ENCODE measurements around the gene CLCNKB.
"Not testable (repeated sequence)": the region's sequence is repeated elsewhere in the genome, so short reads cannot be mapped to it uniquely, and the experiment has no call there.

CLCNKB gene

DNA sequence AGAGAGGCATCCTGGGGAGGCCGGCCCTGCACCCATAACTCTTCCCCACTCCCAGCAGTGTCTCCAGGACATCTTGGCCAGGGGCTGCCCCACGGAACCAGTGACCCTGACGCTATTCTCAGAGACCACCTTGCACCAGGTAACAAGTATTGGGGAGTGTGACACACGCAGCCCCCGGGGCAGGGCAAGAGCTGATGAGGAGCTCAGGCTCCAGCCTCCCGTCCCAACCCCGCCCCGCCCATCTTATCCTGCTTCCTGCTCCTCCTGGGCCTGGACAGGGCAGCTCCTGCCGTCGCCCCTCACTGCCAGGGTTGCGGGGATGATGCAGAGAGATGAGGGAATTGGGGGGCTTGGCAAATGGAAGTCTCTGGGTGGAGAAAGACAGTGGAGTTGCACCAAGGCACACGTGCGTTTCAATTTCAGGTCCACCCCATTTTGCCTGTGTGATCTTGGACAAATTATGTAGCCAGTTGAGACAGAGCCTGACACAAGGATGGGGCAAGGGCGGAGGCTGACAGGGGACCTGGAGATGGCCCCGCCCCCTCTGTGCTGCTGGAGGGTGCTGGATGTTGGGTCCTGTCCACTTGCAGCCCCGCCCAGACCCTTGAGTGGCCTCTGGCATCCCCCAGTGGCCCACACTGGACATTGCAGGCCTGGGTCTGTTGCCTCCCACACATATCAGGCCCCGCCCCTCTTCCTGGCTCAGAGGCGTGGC is 11.0 kb upstream of the CLCNKB start:
- ATAC-seq, result peak; percentile 97
- TF ChIP-seq ISL1 (CRISPR knock-in tag; IDR thresholded peaks at IDR 0.05) (no peak), ZFP3 (CRISPR knock-in tag; IDR thresholded peaks at IDR 0.05) (no peak), PPARA (CRISPR knock-in tag; IDR thresholded peaks at IDR 0.05; ENCODE audit: borderline replicate concordance) (no peak)

DNA sequence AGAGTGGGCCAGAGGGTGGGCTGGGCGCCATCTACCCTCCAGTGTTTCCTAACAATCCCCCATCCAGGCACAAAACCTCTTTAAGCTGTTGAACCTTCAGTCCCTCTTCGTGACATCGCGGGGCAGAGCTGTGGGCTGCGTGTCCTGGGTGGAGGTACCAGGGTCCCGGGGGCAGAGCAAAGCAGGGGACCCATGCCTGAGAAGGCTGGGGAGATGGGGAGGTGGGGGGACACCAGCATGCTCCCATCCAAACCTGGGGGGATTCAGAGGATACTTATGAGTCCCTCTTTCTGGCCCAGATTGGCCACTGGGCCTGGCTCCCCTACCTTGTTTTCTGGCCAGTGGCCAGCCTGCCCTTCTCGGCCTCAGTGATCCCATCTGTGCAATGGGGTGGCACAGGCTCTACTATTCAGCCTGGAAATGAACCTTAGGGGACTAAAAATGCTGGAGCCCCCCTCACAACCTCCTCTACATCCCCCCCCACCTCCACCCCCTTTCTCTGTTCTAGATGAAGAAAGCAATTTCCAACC is 10.4 kb upstream of the CLCNKB start:
- not testable (repeated sequence) for ATAC-seq

GRCh38 chr1:16036461-16036860 is 7.1 kb upstream of the CLCNKB start:
- ATAC-seq, result not testable (repeated sequence)

GRCh38 chr1:16038620-16038912 is 5.0 kb upstream of the CLCNKB start:
- no peak for ATAC-seq
- TF ChIP-seq GLIS3 (CRISPR knock-in tag; IDR thresholded peaks at IDR 0.05) (no peak), OSR1 (CRISPR knock-in tag; IDR thresholded peaks at IDR 0.05) (no peak), ZNF8 (CRISPR knock-in tag; IDR thresholded peaks at IDR 0.05) (no peak), TCF4 (CRISPR knock-in tag; IDR thresholded peaks at IDR 0.05; ENCODE audit: borderline replicate concordance) (no peak), BACH2 (CRISPR knock-in tag; IDR thresholded peaks at IDR 0.05; ENCODE audit: borderline replicate concordance) (no peak), CSDC2 (CRISPR knock-in tag; IDR thresholded peaks at IDR 0.05) (no peak), ZNF565 (CRISPR knock-in tag; conservative IDR thresholded peaks at IDR 0.05; ENCODE audit: low read depth) (no peak), RARB (CRISPR knock-in tag; IDR thresholded peaks at IDR 0.05) (no peak)

- ATAC-seq, result not testable (repeated sequence)
These were observed 3.7 kb upstream of the CLCNKB start for GRCh38 chr1:16039871-16040270.

GRCh38 chr1:16041200-16041599 is 2.4 kb upstream of the CLCNKB start:
- TF ChIP-seq ISL1 (CRISPR knock-in tag; IDR thresholded peaks at IDR 0.05) (no peak), CSDC2 (CRISPR knock-in tag; IDR thresholded peaks at IDR 0.05) (no peak), ARNTL (CRISPR knock-in tag; IDR thresholded peaks at IDR 0.05; ENCODE audit: borderline replicate concordance, low read depth) (no peak), RARB (CRISPR knock-in tag; IDR thresholded peaks at IDR 0.05) (no peak), ESRRG (CRISPR knock-in tag; IDR thresholded peaks at IDR 0.05) (no peak), SNAI2 (CRISPR knock-in tag; IDR thresholded peaks at IDR 0.05) (no peak), PPARA (CRISPR knock-in tag; IDR thresholded peaks at IDR 0.05; ENCODE audit: borderline replicate concordance) (no peak), ZNF565 (CRISPR knock-in tag; conservative IDR thresholded peaks at IDR 0.05; ENCODE audit: low read depth) (no peak), TOX (CRISPR knock-in tag; IDR thresholded peaks at IDR 0.05; ENCODE audit: borderline replicate concordance) (no peak), TCF4 (CRISPR knock-in tag; IDR thresholded peaks at IDR 0.05; ENCODE audit: borderline replicate concordance) (no peak), ZC3H10 (CRISPR knock-in tag; IDR thresholded peaks at IDR 0.05) (no peak), ZFP30 (CRISPR knock-in tag; IDR thresholded peaks at IDR 0.05) (no peak), ZFP3 (CRISPR knock-in tag; IDR thresholded peaks at IDR 0.05) (no peak), OSR1 (CRISPR knock-in tag; IDR thresholded peaks at IDR 0.05) (no peak)
- ATAC-seq, result no peak

GRCh38 chr1:16042096-16042495 is 1.5 kb upstream of the CLCNKB start:
- no peak for TF ChIP-seq SNAI2 (CRISPR knock-in tag; IDR thresholded peaks at IDR 0.05)
- TF ChIP-seq BACH2 (CRISPR knock-in tag; IDR thresholded peaks at IDR 0.05; ENCODE audit: borderline replicate concordance), result no peak
- TF ChIP-seq TCF4 (CRISPR knock-in tag; IDR thresholded peaks at IDR 0.05; ENCODE audit: borderline replicate concordance), result no peak
- no peak for TF ChIP-seq RARB (CRISPR knock-in tag; IDR thresholded peaks at IDR 0.05)
- 0 out of 3 replicates have a peak, but pooled peaks have one; percentile 13 for ATAC-seq

GRCh38 chr1:16042654-16043053 is 928 bp upstream of the CLCNKB start:
- not testable (repeated sequence) for ATAC-seq

DNA sequence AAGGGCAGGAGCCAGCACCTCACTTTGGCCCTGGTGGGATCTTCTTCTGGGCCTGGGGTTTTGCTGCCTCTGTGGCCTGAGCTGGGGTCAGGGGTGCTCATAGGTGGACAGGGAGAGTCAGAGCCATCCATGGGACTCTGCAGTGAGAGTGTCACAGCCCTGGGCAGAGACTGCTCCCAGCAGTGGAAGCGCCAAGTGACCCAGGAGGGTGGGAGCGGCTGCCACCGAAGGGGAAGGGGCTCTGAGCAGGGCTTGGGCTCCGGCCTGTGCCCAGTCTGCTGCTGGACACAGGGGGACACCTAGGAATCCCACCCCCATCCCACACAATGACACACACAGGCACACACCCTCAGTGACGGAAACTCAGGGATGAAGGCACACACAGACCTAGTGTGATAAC is 368 bp downstream of the CLCNKB start:
- no peak for TF ChIP-seq RARB (CRISPR knock-in tag; IDR thresholded peaks at IDR 0.05)
- TF ChIP-seq, protein P1, sequence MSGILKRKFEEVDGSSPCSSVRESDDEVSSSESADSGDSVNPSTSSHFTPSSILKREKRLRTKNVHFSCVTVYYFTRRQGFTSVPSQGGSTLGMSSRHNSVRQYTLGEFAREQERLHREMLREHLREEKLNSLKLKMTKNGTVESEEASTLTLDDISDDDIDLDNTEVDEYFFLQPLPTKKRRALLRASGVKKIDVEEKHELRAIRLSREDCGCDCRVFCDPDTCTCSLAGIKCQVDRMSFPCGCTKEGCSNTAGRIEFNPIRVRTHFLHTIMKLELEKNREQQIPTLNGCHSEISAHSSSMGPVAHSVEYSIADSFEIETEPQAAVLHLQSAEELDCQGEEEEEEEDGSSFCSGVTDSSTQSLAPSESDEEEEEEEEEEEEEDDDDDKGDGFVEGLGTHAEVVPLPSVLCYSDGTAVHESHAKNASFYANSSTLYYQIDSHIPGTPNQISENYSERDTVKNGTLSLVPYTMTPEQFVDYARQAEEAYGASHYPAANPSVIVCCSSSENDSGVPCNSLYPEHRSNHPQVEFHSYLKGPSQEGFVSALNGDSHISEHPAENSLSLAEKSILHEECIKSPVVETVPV (CRISPR knock-in tag; IDR thresholded peaks at IDR 0.05), result no peak
- TF ChIP-seq TOX (CRISPR knock-in tag; IDR thresholded peaks at IDR 0.05; ENCODE audit: borderline replicate concordance), result no peak
- TF ChIP-seq BACH2 (CRISPR knock-in tag; IDR thresholded peaks at IDR 0.05; ENCODE audit: borderline replicate concordance), result no peak
- TF ChIP-seq PPARA (CRISPR knock-in tag; IDR thresholded peaks at IDR 0.05; ENCODE audit: borderline replicate concordance), result no peak
- TF ChIP-seq, protein P2, sequence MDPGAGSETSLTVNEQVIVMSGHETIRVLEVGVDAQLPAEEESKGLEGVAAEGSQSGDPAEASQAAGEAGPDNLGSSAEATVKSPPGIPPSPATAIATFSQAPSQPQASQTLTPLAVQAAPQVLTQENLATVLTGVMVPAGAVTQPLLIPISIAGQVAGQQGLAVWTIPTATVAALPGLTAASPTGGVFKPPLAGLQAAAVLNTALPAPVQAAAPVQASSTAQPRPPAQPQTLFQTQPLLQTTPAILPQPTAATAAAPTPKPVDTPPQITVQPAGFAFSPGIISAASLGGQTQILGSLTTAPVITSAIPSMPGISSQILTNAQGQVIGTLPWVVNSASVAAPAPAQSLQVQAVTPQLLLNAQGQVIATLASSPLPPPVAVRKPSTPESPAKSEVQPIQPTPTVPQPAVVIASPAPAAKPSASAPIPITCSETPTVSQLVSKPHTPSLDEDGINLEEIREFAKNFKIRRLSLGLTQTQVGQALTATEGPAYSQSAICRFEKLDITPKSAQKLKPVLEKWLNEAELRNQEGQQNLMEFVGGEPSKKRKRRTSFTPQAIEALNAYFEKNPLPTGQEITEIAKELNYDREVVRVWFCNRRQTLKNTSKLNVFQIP (CRISPR knock-in tag; IDR thresholded peaks at IDR 0.05; ENCODE audit: borderline replicate concordance, low read depth), result no peak
- no peak for TF ChIP-seq ZNF565 (CRISPR knock-in tag; conservative IDR thresholded peaks at IDR 0.05; ENCODE audit: low read depth)
- no peak for TF ChIP-seq TCF4 (CRISPR knock-in tag; IDR thresholded peaks at IDR 0.05; ENCODE audit: borderline replicate concordance)
- no peak for TF ChIP-seq ARNTL (CRISPR knock-in tag; IDR thresholded peaks at IDR 0.05; ENCODE audit: borderline replicate concordance, low read depth)
- no peak for TF ChIP-seq ZNF70 (CRISPR knock-in tag; IDR thresholded peaks at IDR 0.05)
- no peak for TF ChIP-seq ZNF8 (CRISPR knock-in tag; IDR thresholded peaks at IDR 0.05)
- TF ChIP-seq ZFP3 (CRISPR knock-in tag; IDR thresholded peaks at IDR 0.05), result no peak
- TF ChIP-seq SNAI2 (CRISPR knock-in tag; IDR thresholded peaks at IDR 0.05), result no peak
- ATAC-seq, result no peak
